22Rv1 (cell line): ENCODE results near the gene WDR83.

Source experiments
- CTCF ChIP-seq: fragments of 450-650 bp; IDR thresholded peaks from 2 replicates; pipeline ENCODE4 v1.5.1; 2017; ENCODE audit warnings: mild to moderate bottlenecking
- ZFX ChIP-seq: fragments of 450-650 bp; IDR thresholded peaks from 2 replicates; pipeline ENCODE4 v1.6.1; 2017; ENCODE audit warnings: antibody characterized with exemption, borderline replicate concordance

- no peak for TF ChIP-seq CTCF
- TF ChIP-seq ZFX, result no peak
Measured at GRCh38 chr19:12720851-12721655, 54.4 kb downstream of the WDR83 start.
